Gastrocnemius medialis (tissue), 4 donors: Measurements from ENCODE around the gene ADNP2.

Experiments
- CTCF ChIP-seq, 5 experiments: fragments of 450-650 bp in 3 of 5; fragments of 200-600 bp in 2 of 5; sonication (generic) in 2 of 5; IDR thresholded peaks in 4 of 5; conservative IDR thresholded peaks in 1 of 5; 1 replicate in 4 of 5; 2 replicates in 1 of 5; pipeline ENCODE4 v1.5.1; 2016 to 2019; ENCODE audit warnings: antibody characterized with exemption in 5 of 5, mild to moderate bottlenecking in 3 of 5, moderate library complexity in 3 of 5
- POLR2A ChIP-seq, 2 donors: fragments of 450-650 bp; IDR thresholded peaks; one replicate each; pipeline ENCODE4 v1.6.1; 2017; ENCODE audit warnings: antibody characterized with exemption in 2 of 2, mild to moderate bottlenecking in 2 of 2, moderate library complexity in 2 of 2

GRCh38 chr18:80163183-80163582 lies 54.1 kb downstream of the ADNP2 start:
- TF ChIP-seq POLR2A (IDR thresholded peaks at IDR 0.05) (no peak), CTCF (IDR thresholded peaks at IDR 0.05 in 4 of 5, conservative IDR thresholded peaks at IDR 0.05 in 1 of 5) (no peak)
